Ramos (cell line): ENCODE measurements around the gene CSRP1.
"Not testable (repeated sequence)": the region's sequence is repeated elsewhere in the genome, so short reads cannot be mapped to it uniquely, and the experiment has no call there.

Source experiments
- in situ Hi-C: fragments of 300-500 bp; cut with MboI; formaldehyde crosslinking; loops from one replicate; pipeline ENCODE4 v1.14.3; 2022; ENCODE audit warnings: low sequenced_read_pairs; ENCODE audit not compliant: unreplicated experiment

CSRP1 gene

GRCh38 chr1:201481761-201482493 is 25.0 kb downstream of the CSRP1 start:
- in situ Hi-C loops = loop anchor here (5.0 kb wide), 1 partner anchor 35 kb away; no protein-coding TSS in a partner anchor

DNA sequence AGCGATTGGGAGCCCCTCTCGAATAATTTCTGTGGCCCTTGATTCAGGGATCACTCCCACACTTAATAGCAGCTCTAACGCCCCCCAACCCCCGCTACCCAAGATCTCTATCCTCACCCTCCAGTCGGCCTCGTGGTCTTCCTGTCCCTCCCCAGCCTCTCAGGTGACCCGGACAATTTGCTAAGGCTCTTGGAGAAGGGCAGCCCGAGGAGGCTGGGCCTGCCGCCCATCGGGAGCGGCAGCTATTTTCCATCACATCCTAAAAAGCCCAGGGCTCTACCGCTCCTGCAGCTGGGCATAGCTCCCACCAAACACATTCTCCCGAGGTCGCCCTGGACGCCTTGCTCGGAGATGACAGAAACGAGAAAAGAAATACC is 25.9 kb downstream of the CSRP1 start:
- in situ Hi-C loops = loop anchor here (5.0 kb wide), 1 partner anchor 36 kb away; no protein-coding TSS in a partner anchor

DNA sequence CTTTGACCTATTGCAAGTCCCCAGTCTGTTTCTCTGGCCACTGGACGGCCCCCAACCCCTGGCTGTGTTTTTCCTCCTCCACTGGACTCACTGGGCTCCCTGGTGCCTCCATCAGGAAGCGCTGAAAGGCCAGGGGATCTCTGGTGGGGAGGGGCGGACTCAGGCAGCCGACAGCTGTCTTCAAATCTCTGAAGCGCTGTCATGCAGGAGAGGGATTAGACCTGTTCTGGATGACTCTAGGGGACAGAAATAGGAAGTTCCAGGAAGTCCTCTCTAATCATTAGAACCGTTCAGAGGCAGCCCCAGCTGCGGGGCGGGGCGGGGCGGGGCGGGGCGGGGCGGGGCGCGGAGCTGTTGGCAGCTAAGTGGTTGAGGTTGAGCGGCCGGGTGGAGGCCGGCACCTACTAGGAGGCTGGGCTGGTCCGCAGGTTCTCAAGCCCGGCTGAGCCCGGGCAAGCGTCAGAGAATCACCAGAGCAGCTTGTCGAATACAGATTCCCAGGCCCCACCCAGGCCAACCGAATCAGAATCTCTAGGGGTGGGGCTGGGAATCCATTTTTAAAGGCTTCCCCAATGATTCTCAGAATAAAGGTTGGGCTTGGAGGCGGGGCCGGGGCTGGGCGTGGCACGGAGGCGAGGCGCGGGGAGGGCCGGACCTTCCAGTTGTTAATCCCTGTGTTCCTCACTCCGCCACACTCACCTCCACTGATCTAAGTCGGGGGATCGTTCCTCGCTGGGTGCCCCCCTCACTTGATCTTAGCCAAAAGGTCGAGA is 26.5 kb downstream of the CSRP1 start:
- in situ Hi-C loops = loop anchor here (5.0 kb wide), 1 partner anchor 37 kb away; no protein-coding TSS in a partner anchor

DNA sequence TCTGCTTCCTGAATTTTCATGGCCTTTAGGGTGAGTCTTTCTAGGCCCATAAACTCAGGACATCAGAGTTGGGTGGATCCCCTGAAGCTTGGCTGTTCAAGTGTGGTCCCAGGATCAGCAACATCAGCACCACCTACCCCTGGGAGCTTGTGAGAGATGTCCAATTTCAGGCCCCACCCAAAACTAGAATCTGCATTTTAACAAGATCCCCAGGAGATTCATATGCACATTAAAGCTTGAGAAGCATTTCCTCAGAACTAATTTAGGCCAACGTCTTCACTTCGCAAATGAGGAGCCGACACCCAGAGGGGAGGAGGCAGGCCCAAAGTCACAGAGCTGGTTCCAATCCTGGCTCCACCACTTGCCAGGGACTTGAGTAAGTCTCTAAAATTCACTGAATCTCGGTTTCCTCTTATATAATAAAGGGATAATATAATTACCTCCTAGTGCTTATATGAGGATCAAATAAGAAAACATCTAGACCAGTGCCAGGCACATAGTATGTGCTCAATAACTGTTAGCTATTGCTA is 27.7 kb downstream of the CSRP1 start:
- in situ Hi-C loops = no loop called here

DNA sequence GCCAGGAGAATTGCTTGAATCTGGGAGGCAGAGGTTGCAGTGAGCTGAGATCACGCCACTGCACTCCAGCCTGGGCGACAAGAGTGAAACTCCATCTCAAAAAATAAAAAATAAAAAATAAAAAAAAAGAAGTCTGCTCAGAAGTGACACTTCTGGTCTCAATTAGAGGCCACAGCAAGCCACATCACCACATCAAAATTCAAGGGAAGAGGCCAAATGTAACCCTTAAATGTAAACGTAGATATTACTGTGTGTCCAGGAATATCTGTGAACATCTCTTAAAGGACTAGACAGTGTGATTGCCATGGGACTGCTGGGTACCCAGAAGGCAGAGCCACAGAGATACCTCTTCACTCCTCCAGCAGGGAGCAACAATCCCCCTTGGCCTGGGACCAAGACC is 28.3 kb downstream of the CSRP1 start:
- in situ Hi-C loops = not testable (repeated sequence)

- in situ Hi-C loops = no loop called here
These were observed 30.1 kb downstream of the CSRP1 start for GRCh38 chr1:201476670-201477344.

GRCh38 chr1:201475915-201476669 is 30.8 kb downstream of the CSRP1 start:
- in situ Hi-C loops = no loop called here

- in situ Hi-C loops = no loop called here
These were observed 31.8 kb downstream of the CSRP1 start for GRCh38 chr1:201475130-201475529.

DNA sequence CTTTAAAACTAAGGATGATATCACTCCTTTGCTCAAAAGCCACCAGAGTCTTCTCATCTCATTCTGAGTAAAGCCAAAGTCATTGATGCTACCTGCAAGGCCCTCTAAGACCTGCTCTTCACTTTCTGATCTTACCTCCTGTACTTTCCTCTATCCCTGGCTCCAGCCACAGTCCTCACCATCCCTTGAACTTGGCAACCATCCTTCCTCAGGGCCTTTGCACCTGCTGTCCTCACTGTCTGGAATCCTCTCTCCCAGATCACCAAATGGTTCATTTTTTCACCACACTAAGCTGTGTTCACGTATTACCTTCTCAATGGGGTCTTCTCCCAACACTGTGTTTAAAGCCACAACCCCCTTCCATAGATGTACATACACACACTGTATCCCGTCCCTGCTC is 33.6 kb downstream of the CSRP1 start:
- in situ Hi-C loops = no loop called here

DNA sequence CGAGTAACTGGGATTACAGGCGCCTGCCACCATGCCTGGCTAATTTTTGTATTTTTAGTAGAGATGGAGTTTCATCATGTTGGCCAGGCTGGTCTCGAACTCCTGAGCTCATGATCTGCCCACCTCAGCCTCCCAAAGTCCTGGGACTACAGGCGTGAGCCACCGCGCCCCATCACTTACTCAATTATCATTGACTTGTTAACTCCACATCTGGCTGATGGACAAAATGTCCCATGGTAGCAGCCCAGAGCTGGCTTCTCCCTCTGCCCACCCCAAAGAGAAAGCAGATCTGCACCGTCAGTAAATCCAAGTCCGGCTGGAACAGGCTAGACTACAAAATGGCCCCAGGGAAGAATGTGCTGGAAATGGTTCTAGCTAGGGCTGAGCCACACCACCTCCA is 34.6 kb downstream of the CSRP1 start:
- in situ Hi-C loops = not testable (repeated sequence)

DNA sequence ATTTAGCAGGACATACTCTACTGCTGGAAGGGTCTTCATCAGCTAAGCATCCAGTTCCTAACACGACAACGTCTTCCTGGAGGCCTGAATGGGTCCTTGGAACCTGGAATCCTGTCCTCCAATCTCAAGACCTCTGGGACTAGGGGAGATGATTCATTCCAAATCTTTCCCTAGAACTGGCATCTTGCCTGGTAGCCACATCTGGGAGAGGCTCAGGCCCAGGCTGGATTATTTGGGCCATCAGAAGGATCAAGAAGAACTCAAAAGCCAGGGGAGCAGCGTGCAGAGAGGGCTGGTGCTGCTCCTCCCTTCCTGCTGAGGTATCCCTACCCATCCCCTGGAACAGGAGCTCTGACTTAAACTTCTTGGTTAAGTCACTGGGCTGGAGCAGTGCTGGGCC is 35.2 kb downstream of the CSRP1 start:
- in situ Hi-C loops = no loop called here

DNA sequence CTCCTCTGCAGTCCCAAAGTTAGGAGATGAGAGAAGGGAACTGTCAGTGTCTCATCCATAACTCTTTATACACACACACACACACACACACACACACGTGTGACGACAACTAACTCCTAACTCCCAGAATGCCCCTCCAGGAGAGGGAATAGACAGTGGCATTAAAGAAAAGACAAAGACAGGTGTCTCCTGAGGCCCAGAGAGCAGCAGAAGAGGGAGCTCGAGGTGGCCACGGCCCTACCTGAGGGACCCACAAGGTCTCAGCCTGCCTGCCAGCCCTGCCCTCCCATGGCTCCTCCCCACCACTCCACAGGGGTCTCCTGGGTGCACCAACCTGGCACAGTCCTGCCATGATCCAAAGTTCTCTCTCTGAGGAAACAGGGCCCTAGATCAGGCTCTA is 36.3 kb downstream of the CSRP1 start:
- in situ Hi-C loops = no loop called here

DNA sequence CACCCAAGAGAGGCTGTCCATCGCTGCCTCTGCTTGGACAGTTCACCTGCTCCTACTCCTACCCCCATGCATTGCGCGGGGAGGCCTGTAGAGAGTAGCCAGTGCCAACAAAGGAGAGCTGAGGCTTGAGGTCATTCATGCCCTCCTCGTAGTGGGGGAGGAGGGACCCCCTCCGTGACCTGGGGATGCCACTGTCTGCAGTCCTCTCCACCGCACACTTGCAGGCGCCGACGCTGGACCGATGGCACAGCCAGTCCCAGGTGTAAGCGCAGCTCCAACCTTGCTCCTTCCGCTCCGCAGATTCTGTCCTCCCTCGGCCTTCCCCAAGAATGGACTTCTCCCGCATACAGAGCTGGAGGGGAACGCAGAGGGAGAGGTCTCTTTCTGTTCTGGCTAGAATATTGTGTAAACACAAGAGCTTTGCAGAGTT is 37.3 kb downstream of the CSRP1 start:
- in situ Hi-C loops = no loop called here

GRCh38 chr1:201468844-201469644 is 37.9 kb downstream of the CSRP1 start, which contains the start of gene PHLDA3:
Gene PHLDA3 (minus strand): TSS chr1:201469188. CDS start chr1:201468786, 402 bp downstream.
- in situ Hi-C loops = no loop called here

- in situ Hi-C loops = no loop called here
These were observed 38.5 kb downstream of the CSRP1 start for GRCh38 chr1:201468501-201468843.

GRCh38 chr1:201466492-201466891 is 40.4 kb downstream of the CSRP1 start:
- in situ Hi-C loops = no loop called here

DNA sequence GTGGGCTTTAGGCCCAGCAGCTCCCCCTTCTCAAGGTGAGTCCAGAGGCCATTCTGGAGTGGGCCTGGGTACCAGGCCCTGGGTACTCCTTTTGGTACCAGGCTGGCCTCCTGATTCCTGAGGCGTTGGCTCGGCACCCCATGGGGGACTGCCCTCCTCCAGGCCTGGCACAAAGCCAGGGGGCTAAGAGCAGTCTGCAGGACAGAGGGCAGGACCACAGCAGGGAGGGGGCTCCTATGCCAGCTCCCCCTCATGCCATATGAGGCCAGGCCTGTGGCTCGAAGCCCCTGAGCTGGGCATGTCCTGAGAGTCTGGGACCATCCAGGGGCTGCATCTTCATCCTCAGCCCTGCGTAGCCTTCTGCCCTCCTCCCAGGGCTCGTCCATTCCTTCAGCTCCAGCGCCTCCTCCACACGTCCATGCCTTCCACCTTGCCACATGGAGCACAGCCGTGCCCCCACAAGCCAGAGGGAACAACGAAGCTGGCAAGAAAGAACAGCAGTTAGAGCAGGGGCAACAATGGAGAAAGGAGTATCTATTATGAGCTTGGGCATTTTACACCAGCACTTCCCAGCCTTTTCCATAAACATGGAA is 41.1 kb downstream of the CSRP1 start:
- in situ Hi-C loops = no loop called here

DNA sequence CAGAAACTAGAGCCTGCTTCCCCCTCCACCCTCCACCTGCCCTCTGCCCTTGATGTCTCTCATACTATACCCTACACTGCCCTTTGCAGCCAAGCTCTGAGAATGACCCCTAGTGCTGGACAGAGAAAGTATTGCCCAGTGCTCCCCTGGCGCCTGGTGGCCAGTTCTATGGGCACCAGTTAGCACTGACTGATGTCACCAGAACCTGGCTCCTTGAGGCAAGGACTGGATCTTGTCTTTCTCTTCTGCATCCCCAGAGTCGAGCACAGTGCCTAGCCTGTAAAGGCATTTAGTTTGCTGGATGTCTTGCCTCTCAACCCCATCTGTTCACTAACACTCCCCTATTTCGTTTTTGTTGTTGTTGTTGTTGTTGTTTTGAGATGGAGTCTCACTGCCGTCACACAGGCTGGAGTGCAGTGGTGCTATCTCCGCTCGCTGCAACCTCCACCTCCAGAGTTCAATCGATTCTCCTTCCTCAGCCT is 43.8 kb downstream of the CSRP1 start:
- in situ Hi-C loops = no loop called here
